ENCODE measurements around the gene MYCBP.
"Not testable (repeated sequence)": the region's sequence is repeated elsewhere in the genome, so short reads cannot be mapped to it uniquely, and the experiment has no call there.

Gene MYCBP, protein sequence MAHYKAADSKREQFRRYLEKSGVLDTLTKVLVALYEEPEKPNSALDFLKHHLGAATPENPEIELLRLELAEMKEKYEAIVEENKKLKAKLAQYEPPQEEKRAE

DNA sequence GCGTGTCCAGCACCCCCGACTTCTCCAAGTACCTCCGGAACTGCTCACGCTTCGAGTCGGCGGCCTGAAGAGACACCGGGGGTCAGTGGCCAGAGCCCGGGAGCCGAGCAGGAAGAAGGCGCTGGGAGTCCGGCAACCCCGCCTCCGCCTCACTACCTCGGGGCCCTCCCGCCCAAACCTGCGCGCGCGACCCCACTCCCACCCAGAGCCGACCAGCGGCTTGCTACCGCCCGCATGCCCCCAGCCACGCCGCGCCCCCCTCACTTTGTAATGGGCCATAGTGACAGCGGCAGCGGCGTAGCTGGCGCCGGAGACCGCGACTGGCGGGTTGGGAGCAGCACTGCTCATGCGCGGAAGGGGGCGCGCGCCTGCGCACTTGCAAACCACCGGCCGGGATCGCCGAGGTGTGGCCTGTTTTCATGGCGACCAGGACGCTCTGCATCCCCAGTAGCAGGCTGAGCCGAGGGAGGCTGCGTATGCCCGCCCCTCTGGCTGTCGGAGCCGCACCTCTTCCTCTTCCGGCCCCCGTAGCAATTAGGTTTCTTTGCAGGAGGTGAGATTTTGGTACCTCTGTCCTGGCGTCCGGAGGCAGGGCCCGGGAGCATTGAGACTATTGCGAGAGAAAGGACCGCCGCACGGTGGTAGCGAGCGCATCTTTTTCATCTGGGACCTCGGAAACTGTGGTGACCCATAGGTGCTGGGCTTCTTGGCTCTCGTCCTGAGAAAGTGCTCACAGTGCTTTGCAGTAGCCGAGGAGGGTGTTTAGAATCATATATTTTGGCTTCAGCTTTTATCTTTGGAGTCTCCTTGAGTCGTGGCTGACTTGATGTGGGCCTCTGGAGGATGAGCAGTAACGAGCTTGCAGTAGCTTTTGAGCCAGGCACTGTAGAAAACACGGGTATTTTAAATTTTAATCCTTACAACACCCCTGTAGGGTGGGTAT is at the start of gene MYCBP:
MYCBP (minus strand) TSS at position 322 of the 943 bp plus-strand sequence; CDS start at position 279, 43 bp downstream.
- DNase-seq (ENCODE audit: low spot score), result peak; percentile 99
- peak; percentile 95 for FAIRE-seq

DNA sequence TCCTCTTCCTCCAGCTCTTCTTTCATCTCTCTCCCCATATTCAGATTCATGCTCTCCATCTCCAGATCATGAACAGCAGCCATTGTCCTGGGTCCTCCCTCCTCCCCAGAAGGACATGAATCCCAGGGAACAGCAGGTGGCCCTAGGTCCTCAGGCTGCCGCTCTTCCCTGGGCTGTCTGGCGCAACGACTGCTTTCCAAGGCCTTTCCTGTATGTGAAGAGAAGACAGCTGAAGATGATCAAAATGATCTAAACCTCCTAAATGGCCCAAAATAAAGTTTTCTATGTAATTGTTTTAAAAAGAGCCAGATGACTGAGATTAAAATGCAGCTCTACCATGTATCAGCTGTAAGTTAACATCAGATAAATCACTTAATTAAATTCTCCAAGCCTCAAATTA is 46.0 kb upstream of the MYCBP start:
- FAIRE-seq (no peak), DNase-seq (ENCODE audit: low spot score) (no peak)

DNA sequence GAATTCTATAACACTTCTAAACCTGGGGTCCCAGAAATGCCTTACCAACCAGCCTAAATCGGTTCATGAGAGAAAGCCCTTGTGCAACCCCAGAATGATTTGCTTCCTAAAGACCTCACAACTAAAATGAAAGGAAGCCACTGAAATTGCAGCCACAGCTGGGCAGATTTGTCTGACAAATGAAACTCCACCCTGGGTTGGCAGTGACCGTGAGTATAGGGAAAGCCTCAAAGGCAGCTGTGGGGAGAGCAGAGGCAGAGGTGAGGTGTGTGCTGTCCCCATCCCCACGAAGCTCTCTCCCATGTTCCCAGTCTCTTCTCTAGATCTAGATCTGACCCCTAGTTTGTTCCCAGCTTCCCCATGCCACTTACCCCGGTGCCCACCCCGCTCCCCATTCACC is 45.4 kb upstream of the MYCBP start:
- DNase-seq (ENCODE audit: low spot score) (no peak), FAIRE-seq (no peak)

DNA sequence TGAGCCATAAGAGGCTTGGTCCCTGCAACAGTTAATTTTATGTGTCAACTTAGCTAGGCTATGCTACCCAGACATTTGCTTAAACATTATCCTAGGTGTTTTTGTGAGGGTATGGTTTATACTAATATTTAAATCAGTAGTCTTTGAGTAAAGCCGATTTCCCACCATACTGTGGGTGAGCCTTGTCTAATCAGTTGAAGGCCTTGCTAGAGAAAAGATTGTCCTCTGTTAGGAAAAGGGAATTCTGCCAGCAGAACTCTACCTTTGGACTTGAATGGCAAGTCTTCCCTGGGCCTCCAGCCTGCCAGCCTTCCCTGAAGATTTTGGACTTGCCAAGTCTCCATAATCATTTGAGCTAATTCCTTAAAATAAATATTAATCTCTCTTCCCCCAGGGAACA is 44.6 kb upstream of the MYCBP start:
- no peak for DNase-seq (ENCODE audit: low spot score)
- no peak for FAIRE-seq

DNA sequence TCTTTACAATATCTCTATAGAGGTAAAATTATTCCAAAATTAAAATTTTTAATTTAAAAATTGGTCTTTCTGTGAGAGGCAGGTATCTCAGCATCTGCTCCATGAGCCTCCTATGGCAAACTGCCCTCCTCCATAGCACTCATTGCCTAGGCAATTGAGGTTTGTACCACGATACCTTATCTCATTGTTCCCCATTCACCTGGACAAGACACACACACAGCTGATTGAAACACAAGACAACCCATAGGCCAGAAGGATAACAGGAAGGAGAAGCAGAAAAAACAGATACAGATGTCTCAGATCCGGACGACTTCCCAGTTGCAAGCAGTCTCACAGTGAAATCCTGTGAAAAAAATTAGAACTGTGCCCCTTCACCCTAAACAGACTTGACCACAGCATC is 44.2 kb upstream of the MYCBP start:
- DNase-seq (ENCODE audit: low spot score) (no peak), FAIRE-seq (no peak)

DNA sequence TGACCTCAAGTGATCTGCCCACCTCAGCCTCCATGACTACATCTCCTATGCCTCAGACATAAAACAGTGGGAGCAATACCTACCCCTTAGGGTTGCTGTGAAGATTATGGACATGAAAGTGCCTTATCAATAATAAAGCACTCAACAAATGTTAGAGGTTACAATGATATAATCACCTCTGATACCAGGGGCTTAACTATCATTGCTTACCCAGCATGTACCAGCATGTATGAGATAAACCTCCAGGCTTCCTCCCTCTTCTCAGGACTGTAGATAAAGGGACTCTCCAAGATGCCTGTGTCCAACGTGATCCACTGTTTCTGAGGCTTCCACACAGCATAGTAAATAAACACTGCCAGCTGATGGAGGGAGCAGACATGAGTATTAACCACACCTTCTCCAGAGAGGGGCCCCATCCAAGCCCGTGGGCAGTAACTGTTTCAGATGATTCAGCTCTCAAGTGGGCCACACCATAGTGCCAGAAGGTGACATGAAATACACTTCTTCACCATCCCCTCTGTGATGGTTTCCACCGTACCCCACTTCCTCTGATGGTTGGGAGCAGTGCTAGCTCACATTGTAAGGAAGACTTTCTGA is 42.3 kb upstream of the MYCBP start:
- DNase-seq (ENCODE audit: low spot score) (no peak), FAIRE-seq (peak; percentile 23)

DNA sequence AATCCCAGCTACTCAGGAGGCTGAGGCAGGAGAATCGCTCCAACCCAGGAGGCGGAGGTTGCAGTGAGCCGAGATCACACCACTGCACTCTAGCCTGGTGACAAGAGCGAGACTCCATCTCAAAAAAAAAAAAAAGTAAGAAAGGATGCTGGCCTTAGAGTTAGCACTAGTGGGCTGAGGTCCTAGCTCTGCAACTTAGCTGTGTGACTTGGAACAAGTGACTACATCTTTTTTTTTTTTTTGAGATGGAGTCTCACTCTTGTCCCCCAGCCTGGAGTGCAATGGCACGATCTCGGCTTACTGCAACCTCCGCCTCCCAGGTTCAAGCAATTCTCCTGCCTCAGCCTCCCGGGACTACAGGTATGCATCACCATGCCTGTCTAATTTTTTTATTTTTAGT is 41.8 kb upstream of the MYCBP start:
- DNase-seq (ENCODE audit: low spot score); FAIRE-seq: not testable (repeated sequence)

DNA sequence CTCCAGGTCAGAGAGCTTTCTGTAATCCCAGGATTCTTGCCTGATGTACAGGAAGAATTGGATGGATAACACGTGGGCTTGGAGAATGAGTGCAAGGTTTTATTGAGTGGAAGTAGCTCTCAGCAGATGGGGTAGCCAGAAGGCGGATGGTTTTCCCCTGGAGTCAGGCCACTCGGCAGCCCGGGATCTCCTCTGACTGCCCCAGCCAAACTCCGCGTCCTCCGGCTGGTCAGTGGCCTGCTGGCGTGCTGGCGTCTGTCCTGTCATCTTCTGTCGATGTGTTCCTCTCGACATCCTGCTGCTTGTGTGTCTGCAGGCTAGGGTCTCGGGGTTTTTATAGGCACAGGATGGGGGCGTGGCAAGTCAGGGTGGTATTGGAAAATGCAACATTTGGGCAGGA is 35.7 kb upstream of the MYCBP start:
- FAIRE-seq, result no peak
- no peak for DNase-seq (ENCODE audit: low spot score)

DNA sequence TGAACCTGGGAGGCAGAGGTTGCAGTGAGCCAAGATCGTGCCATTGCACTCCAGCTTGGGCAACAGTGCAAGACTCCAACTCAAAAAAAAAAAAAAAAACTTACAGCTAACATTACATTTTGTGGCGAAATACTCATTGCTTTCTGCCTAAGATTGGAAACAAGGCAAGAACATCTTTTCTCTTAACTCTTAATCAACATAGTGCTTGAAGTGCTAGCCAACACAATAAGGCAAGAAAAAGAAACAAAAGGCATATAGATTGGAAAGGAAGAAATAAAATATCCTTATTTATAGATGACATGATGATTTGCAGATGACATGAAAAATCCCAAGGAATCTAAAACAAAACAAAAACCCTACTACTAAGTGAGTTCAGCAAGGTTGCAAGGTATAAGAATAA is 32.8 kb upstream of the MYCBP start:
- FAIRE-seq (no peak), DNase-seq (ENCODE audit: low spot score) (no peak)

DNA sequence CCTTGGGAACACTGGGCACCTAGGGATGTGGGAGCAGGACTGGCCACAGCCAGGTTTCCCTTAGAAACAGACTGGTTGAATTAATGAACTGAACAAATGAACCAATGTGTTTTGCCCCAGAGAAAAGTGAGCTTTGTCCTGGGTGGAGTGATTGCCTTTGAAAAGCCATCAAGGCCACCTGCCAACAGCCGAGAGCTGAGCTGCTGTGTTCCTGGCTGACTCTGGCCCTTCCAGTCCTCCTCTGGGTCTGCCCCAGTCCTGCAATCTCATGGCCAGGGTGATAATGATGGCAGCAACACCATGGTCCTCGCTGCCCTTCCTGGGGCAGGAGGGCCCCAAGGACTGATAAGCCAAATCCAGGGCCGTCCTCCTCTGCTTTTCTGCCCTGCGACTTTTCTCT is 26.4 kb upstream of the MYCBP start:
- FAIRE-seq, result no peak
- DNase-seq (ENCODE audit: low spot score), result no peak

DNA sequence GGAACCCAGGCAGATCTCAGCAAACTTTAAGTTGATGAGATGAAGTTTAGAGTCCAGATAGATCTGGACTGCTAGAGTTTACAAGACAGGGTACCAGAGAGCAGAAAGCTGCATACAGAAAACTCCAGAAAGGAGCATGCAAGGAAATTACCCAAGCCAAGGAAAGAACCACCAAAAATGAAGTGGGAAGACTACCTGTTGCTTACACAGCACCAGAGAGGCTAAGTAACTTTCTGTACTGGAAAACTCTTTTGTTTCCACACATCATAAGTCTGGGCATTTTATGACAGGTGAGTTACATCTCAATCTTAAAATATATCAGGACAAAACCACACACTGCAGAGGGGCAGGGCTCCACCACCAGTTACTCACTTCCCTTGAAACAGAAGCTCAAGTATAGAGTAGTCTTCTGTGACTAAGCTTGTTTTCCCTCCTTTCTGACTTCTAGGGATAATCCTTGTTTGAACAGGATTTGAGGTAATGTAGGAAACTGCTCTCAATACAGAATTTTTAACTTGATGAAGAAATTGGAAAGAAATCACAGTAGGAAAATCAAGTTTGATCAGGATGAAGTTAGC is 25.6 kb upstream of the MYCBP start:
- no peak for FAIRE-seq
- no peak for DNase-seq (ENCODE audit: low spot score)

DNA sequence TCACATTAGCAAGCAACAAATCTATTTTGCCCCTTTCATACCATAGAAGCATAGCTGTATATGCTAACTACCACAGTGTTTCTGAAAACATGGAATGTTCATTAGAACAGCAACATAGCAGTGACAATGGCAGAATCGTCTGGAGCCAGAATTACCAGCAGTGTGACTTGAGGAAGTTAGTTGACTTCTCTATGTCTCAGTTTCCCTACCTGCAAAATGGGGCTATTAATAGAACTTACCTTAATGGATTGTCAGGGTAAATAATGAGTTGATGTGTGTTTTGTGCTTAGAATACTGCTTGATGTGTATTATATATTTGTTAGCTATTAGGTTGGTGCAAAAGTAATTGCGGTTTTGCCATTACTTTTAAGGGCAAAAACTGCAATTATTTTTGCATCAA is 23.0 kb upstream of the MYCBP start:
- FAIRE-seq (no peak), DNase-seq (ENCODE audit: low spot score) (no peak)

DNA sequence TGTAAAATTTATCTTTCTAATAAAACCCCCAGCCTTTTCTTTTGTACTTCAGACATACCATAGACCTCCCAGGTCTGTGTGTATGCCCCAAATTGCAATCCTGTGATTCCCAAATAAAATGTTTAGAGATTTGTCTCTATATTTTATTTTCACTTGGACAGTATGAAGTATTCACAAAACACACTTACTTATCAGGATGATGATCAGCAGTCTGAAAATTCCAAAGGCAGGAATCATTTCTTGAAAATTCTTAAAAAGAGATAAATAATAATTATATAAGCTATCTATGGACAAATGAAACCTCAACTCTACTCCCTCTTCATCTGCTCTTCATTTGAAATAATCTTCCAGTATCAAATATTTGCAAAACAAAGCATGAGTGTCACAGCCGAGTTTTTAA is 19.8 kb upstream of the MYCBP start:
- no peak for FAIRE-seq
- DNase-seq (ENCODE audit: low spot score), result no peak

DNA sequence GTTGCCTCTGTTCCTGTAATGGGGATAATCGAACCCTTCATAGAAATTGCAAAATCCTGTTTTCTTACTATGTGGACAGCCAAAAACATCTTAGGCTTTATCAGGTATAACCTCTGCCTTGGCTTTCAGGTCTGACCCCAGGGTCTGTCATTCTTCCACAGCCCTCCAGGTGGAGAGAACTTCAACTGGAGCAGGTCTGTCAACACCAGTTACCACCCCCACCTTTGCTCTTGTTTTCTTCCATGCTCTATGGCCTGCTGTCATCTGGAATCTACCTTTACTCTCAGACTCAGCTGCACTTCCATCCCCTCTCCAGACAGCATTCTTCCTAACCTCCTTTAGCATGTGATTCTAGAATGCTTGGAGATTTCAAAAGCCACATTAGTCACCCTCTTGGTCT is 18.6 kb upstream of the MYCBP start:
- FAIRE-seq (no peak), DNase-seq (ENCODE audit: low spot score) (peak; percentile 19)

DNA sequence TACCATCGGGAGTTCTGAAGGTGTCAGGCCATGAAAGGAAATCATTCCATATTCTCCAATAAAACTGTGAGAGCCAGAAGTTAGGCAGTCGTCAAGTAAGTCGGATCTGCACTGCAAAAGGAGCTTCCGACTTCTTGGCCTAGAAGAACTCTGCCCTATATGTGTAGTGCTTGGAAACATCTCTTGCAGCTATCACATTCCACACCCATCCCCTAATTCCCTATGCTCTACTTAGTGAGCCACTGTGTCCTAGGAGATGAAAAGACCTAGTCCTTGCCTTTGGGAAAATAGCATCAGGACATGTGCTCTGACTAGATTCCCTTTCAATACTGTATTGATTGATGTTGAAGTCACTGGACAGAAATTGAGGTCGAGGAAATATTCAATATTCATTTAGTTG is 16.4 kb upstream of the MYCBP start:
- DNase-seq (ENCODE audit: low spot score), result no peak
- no peak for FAIRE-seq

DNA sequence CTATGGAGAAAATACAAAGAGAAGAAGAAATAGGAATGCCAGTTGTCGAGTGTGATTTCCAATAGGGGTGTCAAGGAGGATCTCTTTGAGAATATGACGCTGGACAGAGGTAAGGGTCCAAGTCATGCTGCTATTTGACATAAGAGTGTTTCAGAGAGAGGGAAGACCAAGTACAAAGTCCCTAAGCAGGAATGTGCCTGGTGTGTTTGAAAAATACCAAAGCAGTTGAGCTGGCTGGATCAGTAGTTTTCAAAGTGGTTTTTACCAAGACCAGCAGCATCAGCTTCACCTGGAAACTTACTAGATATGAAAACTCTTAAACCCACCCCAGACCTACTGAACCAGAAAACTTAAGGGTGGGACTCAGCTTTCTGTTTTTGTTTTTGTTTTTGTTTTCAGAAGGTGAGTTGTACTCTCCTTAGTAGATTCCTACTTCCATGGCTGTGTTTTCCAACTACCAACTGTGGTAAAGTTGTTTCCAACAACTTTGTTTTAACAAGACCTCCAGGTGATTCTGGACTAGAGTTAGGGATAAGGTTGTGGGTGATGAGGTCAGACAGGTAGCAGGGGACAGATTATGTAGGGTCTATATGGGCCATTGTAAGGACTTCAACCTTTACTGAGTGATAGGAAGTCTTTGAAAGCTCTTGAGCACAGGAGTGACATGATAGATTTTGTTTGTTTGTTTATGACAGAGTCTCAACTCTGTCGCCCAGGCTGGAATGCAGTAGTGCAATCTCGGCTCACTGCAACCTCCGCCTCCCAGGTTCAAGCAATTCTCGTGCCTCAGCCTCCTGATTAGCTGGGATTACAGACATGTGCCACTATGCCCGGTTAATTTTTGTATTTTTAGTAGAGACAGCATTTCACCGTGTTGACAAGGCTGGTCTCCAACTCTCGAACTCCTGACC is 15.5 kb upstream of the MYCBP start:
- FAIRE-seq (no peak), DNase-seq (ENCODE audit: low spot score) (no peak)

DNA sequence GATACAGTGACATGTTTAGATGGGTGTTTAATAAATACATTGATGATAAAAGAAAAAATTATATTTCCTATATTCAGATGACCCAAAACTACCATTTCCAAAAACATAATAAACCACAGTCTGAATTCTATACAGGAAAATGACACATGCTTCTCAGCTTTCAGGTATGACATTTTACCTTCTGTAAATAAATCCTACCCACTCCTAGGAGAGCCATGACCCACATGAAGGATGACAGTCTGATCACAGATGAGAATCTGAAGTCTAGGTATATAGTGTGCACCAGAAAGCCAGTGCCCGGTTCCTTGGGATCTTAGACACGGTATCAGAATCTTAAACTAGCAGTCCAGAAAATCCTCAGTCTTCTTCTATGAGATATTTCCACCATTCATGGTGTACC is 11.9 kb upstream of the MYCBP start:
- FAIRE-seq (no peak), DNase-seq (ENCODE audit: low spot score) (no peak)

DNA sequence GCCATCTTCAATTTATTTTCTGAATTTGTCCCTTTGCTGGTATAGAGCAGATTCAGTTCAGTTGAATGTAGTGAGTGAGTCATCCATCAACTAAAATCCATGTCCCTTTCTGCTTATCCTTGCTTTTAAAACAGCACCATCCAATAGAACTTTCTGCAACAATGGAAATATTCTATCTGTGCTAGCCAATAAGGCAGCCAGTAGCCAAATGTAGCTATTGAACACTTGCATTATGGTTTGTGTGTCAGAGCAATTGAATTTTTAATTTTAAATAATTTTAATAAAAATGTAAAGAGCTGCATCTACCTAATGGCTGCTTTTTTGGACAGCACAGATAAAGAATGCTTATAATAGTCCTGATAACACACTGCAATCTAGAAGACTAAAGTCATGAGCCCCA is 8.3 kb upstream of the MYCBP start, which contains the start of gene GJA9:
GJA9 (minus strand) TSS at position 101 of the 400 bp plus-strand sequence. CDS start 5,489 bp downstream, outside the sequence.
- no peak for FAIRE-seq
- DNase-seq (ENCODE audit: low spot score), result no peak

DNA sequence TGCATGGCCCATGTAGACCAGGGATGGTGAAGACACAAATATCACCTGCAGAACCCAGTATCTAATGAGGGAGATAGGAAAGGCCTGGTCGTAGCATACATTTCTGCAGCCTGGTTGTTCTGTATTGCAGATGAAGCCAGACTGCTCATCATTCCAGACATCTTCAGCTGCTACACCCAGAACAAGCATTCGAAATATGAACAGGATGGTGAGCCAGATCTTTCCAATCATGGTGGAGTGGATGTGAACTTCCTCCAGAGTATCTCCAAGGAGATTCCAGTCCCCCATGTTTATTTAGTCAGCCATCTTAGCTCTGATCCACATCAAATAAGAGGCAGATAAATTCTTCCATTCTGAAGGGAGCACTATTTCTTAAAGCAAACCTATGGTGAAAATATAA is 2.7 kb upstream of the MYCBP start:
- FAIRE-seq, result no peak
- DNase-seq (ENCODE audit: low spot score), result no peak

DNA sequence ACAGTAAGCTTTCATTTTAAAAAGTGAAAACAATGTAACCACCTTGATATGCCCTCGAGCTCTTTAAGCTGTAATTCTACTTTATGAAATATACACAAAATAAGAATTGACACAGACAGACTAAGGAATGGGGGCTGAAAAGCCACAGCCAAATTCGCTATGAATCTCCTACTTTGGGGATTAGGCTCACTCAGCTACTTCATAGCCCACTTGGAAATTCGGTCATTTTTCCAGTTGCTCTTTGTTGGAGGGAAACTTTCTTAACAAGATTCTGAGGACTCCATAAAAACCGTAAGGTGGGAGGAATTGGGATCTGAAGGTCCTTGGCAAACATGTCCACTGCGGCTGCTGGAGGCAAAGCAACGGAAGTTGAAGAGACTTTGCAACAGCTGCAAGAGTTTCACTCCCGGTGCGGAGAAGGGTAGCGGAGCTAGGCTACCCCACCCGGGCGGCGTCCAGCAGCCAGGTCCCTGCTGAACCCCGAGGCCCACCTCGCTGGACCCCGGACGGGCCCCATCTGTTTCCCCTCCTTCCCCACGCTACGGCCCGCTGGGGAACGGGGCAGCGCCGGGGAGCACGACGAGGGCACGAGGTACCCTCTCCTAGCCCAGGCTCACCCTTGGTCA is 634 bp downstream of the MYCBP start:
- no peak for FAIRE-seq
- DNase-seq (ENCODE audit: low spot score), result peak; percentile 18

DNA sequence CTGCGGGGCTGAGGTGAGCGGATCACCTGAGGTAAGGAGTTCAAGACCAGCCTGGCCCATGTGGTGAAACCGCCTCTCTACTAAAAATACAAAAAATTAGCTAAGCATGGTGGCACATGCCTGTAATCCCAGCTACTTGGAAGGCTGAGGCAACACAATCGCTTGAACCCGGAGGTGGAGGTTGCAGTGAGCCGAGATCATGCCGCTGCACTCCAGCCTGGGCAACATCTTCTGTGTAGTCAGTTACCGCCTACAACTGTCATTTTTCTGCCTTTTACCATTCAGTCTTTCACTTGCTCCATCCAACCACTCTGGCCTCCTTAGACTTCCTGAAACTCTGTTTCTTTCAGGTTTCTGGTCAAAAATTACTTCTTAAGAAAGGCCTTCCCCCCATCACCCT is 2.2 kb downstream of the MYCBP start:
- FAIRE-seq, result no peak
- DNase-seq (ENCODE audit: low spot score), result no peak

All from urothelium cell line (cell line).